ENCODE results near the gene RBM25. TPM values are rescaled to one million over a fixed set of nuclear protein-coding genes. Genes with fewer than 3 reads are reported as not detected.
"Not testable (repeated sequence)": the region's sequence is repeated elsewhere in the genome, so short reads cannot be mapped to it uniquely, and the experiment has no call there.

The RBM25 gene
- polyA plus RNA-seq, 1 donor from 2014 or later = 61.3 TPM

- not testable (repeated sequence) for H3K4me3 Mint-ChIP-seq, H3K9me3 Mint-ChIP-seq, H3K27ac Mint-ChIP-seq, H3K27me3 Mint-ChIP-seq, H3K36me3 Mint-ChIP-seq, H3K4me1 Mint-ChIP-seq
These were observed 111.5 kb downstream of the RBM25 start for GRCh38 chr14:73169855-73170254.

GRCh38 chr14:73170686-73171085 is 112.4 kb downstream of the RBM25 start:
- no peaks in the 10 kb centered on the region for H3K27me3 Mint-ChIP-seq
- peaks cover 0 to 1% (median 0%) of the 10 kb centered on the region in 3 donors for H3K4me1 Mint-ChIP-seq
- no peaks in the 10 kb centered on the region for H3K36me3 Mint-ChIP-seq
- H3K9me3 Mint-ChIP-seq = no peaks in the 10 kb centered on the region
- H3K4me3 Mint-ChIP-seq = no peak overlapping the region
- no peak overlapping the region for H3K27ac Mint-ChIP-seq

- peak overlapping the region in 1 of 3 donors; percentile 61 for H3K27ac Mint-ChIP-seq
- H3K4me3 Mint-ChIP-seq = no peak overlapping the region
- H3K27me3 Mint-ChIP-seq = no peaks in the 10 kb centered on the region
- no peaks in the 10 kb centered on the region for H3K4me1 Mint-ChIP-seq
- H3K9me3 Mint-ChIP-seq = no peaks in the 10 kb centered on the region
- H3K36me3 Mint-ChIP-seq = no peaks in the 10 kb centered on the region
These were observed 114.2 kb downstream of the RBM25 start for GRCh38 chr14:73172500-73172899.

- H3K27ac Mint-ChIP-seq = no peak overlapping the region
- H3K4me1 Mint-ChIP-seq = no peaks in the 10 kb centered on the region
- no peaks in the 10 kb centered on the region for H3K27me3 Mint-ChIP-seq
- no peak overlapping the region for H3K4me3 Mint-ChIP-seq
- no peaks in the 10 kb centered on the region for H3K36me3 Mint-ChIP-seq
- no peaks in the 10 kb centered on the region for H3K9me3 Mint-ChIP-seq
These were observed 114.9 kb downstream of the RBM25 start for GRCh38 chr14:73173092-73173735.

Other genes with a start within 250 kb of the RBM25 start
- gene DPF3, start 164.4 kb upstream of the RBM25 start, polyA plus RNA-seq = 6.0 TPM
- 21.0 TPM for gene DCAF4, start 132.1 kb upstream of the RBM25 start, polyA plus RNA-seq
- 7.5 TPM for gene ZFYVE1, start 31.4 kb upstream of the RBM25 start, polyA plus RNA-seq
- 35.3 TPM for gene PSEN1, start 78.0 kb downstream of the RBM25 start, polyA plus RNA-seq
- 0.55 TPM for gene PAPLN, start 179.0 kb downstream of the RBM25 start, polyA plus RNA-seq